Esophagus squamous epithelium (tissue), 5 donors: ENCODE results near the gene FYCO1. TPM values are rescaled to one million over a fixed set of nuclear protein-coding genes. Genes with fewer than 3 reads are reported as not detected.

Experiments
- DNase-seq: peaks from one replicate; lab custom pipeline; 2025; lab: John Stamatoyannopoulos, UW
- H3K27ac ChIP-seq, 4 donors: fragments of 200-600 bp; sonication (generic); one replicate each; pipeline ENCODE4 v1.5.1; 2016 to 2019; ENCODE audit warnings: mild to moderate bottlenecking in 1 of 4
- H3K27me3 ChIP-seq, 4 donors: fragments of 200-600 bp; sonication (generic); 1 replicate in 3 of 4; 2 replicates in 1 of 4; pipeline versions ENCODE4 v1.5.1 to v1.6.0; 2017 to 2021; ENCODE audit warnings: antibody characterized with exemption in 1 of 4
- H3K36me3 ChIP-seq, 3 donors: fragments of 200-600 bp; sonication (generic); one replicate each; pipeline ENCODE4 v1.5.1; 2016 to 2019
- H3K4me1 ChIP-seq, 3 donors: fragments of 200-600 bp; sonication (generic); one replicate each; pipeline ENCODE4 v1.5.1; 2017 to 2019
- H3K4me3 ChIP-seq, 4 donors: fragments of 200-600 bp; sonication (generic); 1 replicate in 3 of 4; 2 replicates in 1 of 4; pipeline ENCODE4 v1.5.1; 2016 to 2019; ENCODE audit warnings: mild to moderate bottlenecking in 2 of 4, moderate library complexity in 1 of 4
- H3K9me3 ChIP-seq, 3 donors: fragments of 200-600 bp; sonication (generic); one replicate each; pipeline ENCODE4 v1.5.1; 2016 to 2019
- CTCF ChIP-seq, 6 experiments: fragments of 450-650 bp in 4 of 6; fragments of 200-600 bp in 2 of 6; sonication (generic) in 2 of 6; IDR thresholded peaks; one replicate each; pipeline ENCODE4 v1.5.1; 2016 to 2019; ENCODE audit warnings: antibody characterized with exemption in 6 of 6, mild to moderate bottlenecking in 4 of 6, moderate library complexity in 4 of 6
- POLR2A ChIP-seq, 4 donors: fragments of 450-650 bp; IDR thresholded peaks; one replicate each; pipeline ENCODE4 v1.6.1; 2017; ENCODE audit warnings: antibody characterized with exemption in 4 of 4, mild to moderate bottlenecking in 4 of 4, moderate library complexity in 3 of 4
- WGBS, 2 donors: methylation state at CpG; one replicate each; pipeline ENCODE4 v1.1.5; 2018; 5-methylcytosine and 5-hydroxymethylcytosine counted together
- intact Hi-C: fragments of 100-400 bp; cut with DNase I; formaldehyde crosslinking; loops from one replicate; pipeline ENCODE4 v1.15.0; 2022
- total RNA-seq, 4 donors: library from RNA; depleted of rRNA; stranded (reverse); fragments of >200 nt; gene quantifications; one replicate each; pipeline ENCODE4 v1.1.0, GENCODE V29; 2016
- donor health status: DM: yes; HTN: yes; CAD: no.

Gene FYCO1
- total RNA-seq, 4 donors from 2014 or later: 17.8 to 33.3 (median 25.0) TPM

- intact Hi-C loops: no loop called here
- Histone ChIP-seq H3K36me3 (peaks cover 5 to 100% (median 19%) of the 10 kb centered on the region in 3 donors), H3K27ac (peak overlapping the region in 1 of 4 donors; percentile 2), H3K9me3 (no peaks in the 10 kb centered on the region), H3K4me3 (no peak overlapping the region), H3K4me1 (peaks cover 0 to 36% (median 14%) of the 10 kb centered on the region in 3 donors), H3K27me3 (no peaks in the 10 kb centered on the region)
- DNase-seq: no peak
- 65 to 78% methylated on average over 7 of the region's 7 CpGs for WGBS, 2 donors
- TF ChIP-seq POLR2A (IDR thresholded peaks at IDR 0.05) (no peak), CTCF (IDR thresholded peaks at IDR 0.05) (no peak)
Measured at GRCh38 chr3:45980229-45980813, 15.3 kb downstream of the FYCO1 start.

- TF ChIP-seq POLR2A (IDR thresholded peaks at IDR 0.05): no peak
- TF ChIP-seq CTCF (IDR thresholded peaks at IDR 0.05): no peak
- intact Hi-C loops: no loop called here
- Histone ChIP-seq H3K27ac (peak overlapping the region in 1 of 4 donors; percentile 17), H3K36me3 (peaks cover 5 to 100% (median 22%) of the 10 kb centered on the region in 3 donors), H3K9me3 (no peaks in the 10 kb centered on the region), H3K4me3 (no peak overlapping the region), H3K4me1 (peaks cover 0 to 37% (median 8%) of the 10 kb centered on the region in 3 donors), H3K27me3 (no peaks in the 10 kb centered on the region)
- 78 to 94% methylated on average over 4 of the region's 4 CpGs for WGBS, 2 donors
- no peak for DNase-seq
Measured at GRCh38 chr3:45979378-45979777, 16.2 kb downstream of the FYCO1 start.

GRCh38 chr3:45978006-45978761 is 17.4 kb downstream of the FYCO1 start:
- no peak for DNase-seq
- intact Hi-C loops: no loop called here
- Histone ChIP-seq H3K27ac (peak overlapping the region in 2 of 4 donors; percentile 19 to 29), H3K4me1 (peaks cover 0 to 37% (median 6%) of the 10 kb centered on the region in 3 donors), H3K27me3 (no peaks in the 10 kb centered on the region), H3K36me3 (peaks cover 5 to 100% (median 16%) of the 10 kb centered on the region in 3 donors), H3K9me3 (no peaks in the 10 kb centered on the region), H3K4me3 (no peak overlapping the region)
- 70 to 72% methylated on average over 5 of the region's 5 CpGs for WGBS, 2 donors
- no peak for TF ChIP-seq POLR2A (IDR thresholded peaks at IDR 0.05)
- TF ChIP-seq CTCF (IDR thresholded peaks at IDR 0.05): no peak

- peaks cover 0 to 54% (median 17%) of the 10 kb centered on the region in 3 donors for H3K4me1 ChIP-seq
- peak overlapping the region in 3 of 4 donors; percentile 31 to 57 (median 55) for H3K27ac ChIP-seq
- no peak for TF ChIP-seq POLR2A (IDR thresholded peaks at IDR 0.05)
- no peak for TF ChIP-seq CTCF (IDR thresholded peaks at IDR 0.05)
- H3K27me3 ChIP-seq: no peaks in the 10 kb centered on the region
- H3K9me3 ChIP-seq: no peaks in the 10 kb centered on the region
- H3K4me3 ChIP-seq: no peak overlapping the region
- peaks cover 5 to 98% (median 16%) of the 10 kb centered on the region in 3 donors for H3K36me3 ChIP-seq
- intact Hi-C loops: no loop called here
- 73 to 86% methylated on average over 6 of the region's 6 CpGs for WGBS, 2 donors
- no peak for DNase-seq
Measured at GRCh38 chr3:45976191-45977091, 19.2 kb downstream of the FYCO1 start.
